BLaER1 treated with 17β-estradiol and CSF1 and Interleukin-3, amounts not matched to agents 10 nM and 100 nM (cell line): ENCODE results near the gene TMEM140.
A peak's percentile ranks its signal among the peaks of the same experiment; 100 is the strongest.

ENCODE experiments used
- H3K27ac ChIP-seq, 11 experiments: shearing (Covaris generic); formaldehyde crosslinking; 2 replicates each; pipeline ENCODE4 v1.8.1; 2022
- H3K27me3 ChIP-seq, 11 experiments: shearing (Covaris generic); formaldehyde crosslinking; 2 replicates each; pipeline ENCODE4 v1.8.1; 2022
- H3K36me3 ChIP-seq, 11 experiments: shearing (Covaris generic); formaldehyde crosslinking; 2 replicates each; pipeline ENCODE4 v1.8.1; 2022
- H3K4me1 ChIP-seq, 10 experiments: shearing (Covaris generic); formaldehyde crosslinking; 2 replicates each; pipeline ENCODE4 v1.8.1; 2022
- H3K4me2 ChIP-seq, 11 experiments: shearing (Covaris generic); formaldehyde crosslinking; 2 replicates each; pipeline ENCODE4 v1.8.1; 2022
- H3K4me3 ChIP-seq, 10 experiments: shearing (Covaris generic); formaldehyde crosslinking; 2 replicates each; pipeline ENCODE4 v1.8.1; 2022
- H3K9ac ChIP-seq, 11 experiments: shearing (Covaris generic); formaldehyde crosslinking; 2 replicates each; pipeline ENCODE4 v1.8.1; 2022
- H3K9me3 ChIP-seq, 11 experiments: shearing (Covaris generic); formaldehyde crosslinking; replicated peaks in 1 of 11; 2 replicates each; pipeline ENCODE4 v1.8.1; 2022
- H4K20me1 ChIP-seq, 11 experiments: shearing (Covaris generic); formaldehyde crosslinking; 2 replicates each; pipeline ENCODE4 v1.8.1; 2022
- Cebpa-rat ChIP-seq, 11 experiments: shearing (Covaris generic); IDR thresholded peaks; 2 replicates each; pipeline ENCODE4 v1.8.1; 2022

Gene TMEM140

DNA sequence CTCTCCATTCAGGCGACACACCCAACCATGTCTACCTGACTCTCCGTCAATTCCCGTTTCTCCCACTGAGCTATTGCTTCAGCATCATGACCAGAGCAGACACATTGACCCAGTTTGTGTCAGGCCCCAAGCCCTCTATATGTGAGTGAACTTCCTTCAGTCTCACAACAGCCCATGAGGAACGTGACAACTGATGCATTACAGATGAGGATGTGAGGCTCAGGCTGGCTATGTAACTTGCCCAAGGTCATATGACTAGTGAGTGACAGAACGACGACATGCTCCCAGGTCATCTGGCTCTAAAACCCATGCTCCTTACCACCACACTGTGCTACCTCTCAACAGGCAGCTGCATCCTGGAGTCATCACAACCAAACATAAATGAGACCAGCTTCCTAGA is 3.7 kb downstream of the TMEM140 start:
- peak overlapping the region; percentile 36 to 96 (median 78) for H3K4me2 ChIP-seq
- peaks cover 24 to 40% (median 34%) of the 10 kb centered on the region in 11 experiments for H3K9me3 ChIP-seq
- H3K9ac ChIP-seq: peak overlapping the region in 8 of 11 experiments; percentile 1 to 69 (median 46); a peak in 9 of 22 replicates
- TF ChIP-seq Cebpa-rat (IDR thresholded peaks at IDR 0.05): no peak
- H3K36me3 ChIP-seq: peaks cover under 1 to 23% (median 9%) of the 10 kb centered on the region in 11 experiments; a peak in 15 of 22 replicates
- peak overlapping the region in 10 of 11 experiments; percentile 4 to 88 (median 60); a peak in 18 of 22 replicates for H3K27ac ChIP-seq
- H4K20me1 ChIP-seq: no peaks in the 10 kb centered on the region
- peaks cover 47 to 58% (median 52%) of the 10 kb centered on the region in 10 experiments for H3K4me1 ChIP-seq
- H3K4me3 ChIP-seq: peak overlapping the region in 5 of 10 experiments; percentile 1 to 61 (median 19); a peak in 5 of 20 replicates
- H3K27me3 ChIP-seq: no peaks in the 10 kb centered on the region

DNA sequence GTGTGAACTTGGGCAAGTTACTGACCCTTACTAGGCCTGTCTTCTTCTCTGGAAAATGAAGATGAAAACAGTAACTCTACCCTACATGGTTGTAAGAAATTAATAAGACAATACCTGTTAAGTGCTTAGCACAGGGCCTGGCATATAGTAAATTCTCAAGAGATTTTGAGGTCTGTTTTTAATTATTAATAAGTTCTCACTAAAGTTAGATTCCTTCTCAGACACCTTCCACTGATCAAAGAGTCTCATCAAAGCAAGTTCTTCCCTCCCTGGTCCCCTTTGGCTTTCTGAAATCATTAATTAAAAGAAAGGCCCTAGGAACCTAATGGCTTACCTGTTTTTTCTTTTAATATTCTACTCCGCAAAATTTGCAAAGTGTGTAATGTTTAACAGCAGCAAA is 4.6 kb downstream of the TMEM140 start:
- no peak for TF ChIP-seq Cebpa-rat (IDR thresholded peaks at IDR 0.05)
- Histone ChIP-seq H3K27me3 (no peaks in the 10 kb centered on the region), H3K4me2 (peak overlapping the region; percentile 4 to 96 (median 78); a peak in 15 of 22 replicates), H3K9me3 (peaks cover 33 to 49% (median 43%) of the 10 kb centered on the region in 11 experiments), H3K4me1 (peaks cover 41 to 49% (median 46%) of the 10 kb centered on the region in 10 experiments), H4K20me1 (no peaks in the 10 kb centered on the region), H3K36me3 (peaks cover 9 to 32% (median 18%) of the 10 kb centered on the region in 11 experiments), H3K9ac (no peak overlapping the region), H3K27ac (peak overlapping the region in 6 of 11 experiments; percentile 54 to 88 (median 76); a peak in 7 of 22 replicates), H3K4me3 (no peak overlapping the region)

DNA sequence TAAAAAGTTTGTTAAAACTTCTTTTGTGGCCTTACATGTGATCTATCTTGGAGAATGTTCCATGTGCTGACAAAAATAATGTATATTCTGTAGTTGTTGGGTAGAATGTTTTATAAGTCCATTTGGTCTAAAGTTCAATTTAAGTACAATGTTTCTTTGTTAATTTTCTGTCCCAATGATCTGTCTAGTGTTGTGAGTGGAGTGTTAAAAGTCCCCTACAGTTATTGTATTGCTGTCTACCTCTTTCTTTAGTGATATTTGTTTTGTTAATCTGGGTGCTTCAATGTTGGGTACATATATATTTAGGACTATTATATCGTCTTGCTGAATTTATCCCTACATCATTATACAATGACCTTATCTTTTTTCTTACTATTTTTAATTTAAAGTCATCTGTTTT is 6.9 kb downstream of the TMEM140 start:
- no peak for TF ChIP-seq Cebpa-rat (IDR thresholded peaks at IDR 0.05)
- Histone ChIP-seq H4K20me1 (no peaks in the 10 kb centered on the region), H3K27ac (no peak overlapping the region), H3K9me3 (peaks cover 41 to 67% (median 60%) of the 10 kb centered on the region in 11 experiments), H3K4me3 (no peak overlapping the region), H3K36me3 (peaks cover 25 to 46% (median 35%) of the 10 kb centered on the region in 11 experiments), H3K4me1 (peaks cover 29 to 50% (median 37%) of the 10 kb centered on the region in 10 experiments), H3K27me3 (no peaks in the 10 kb centered on the region), H3K4me2 (no peak overlapping the region), H3K9ac (no peak overlapping the region)

DNA sequence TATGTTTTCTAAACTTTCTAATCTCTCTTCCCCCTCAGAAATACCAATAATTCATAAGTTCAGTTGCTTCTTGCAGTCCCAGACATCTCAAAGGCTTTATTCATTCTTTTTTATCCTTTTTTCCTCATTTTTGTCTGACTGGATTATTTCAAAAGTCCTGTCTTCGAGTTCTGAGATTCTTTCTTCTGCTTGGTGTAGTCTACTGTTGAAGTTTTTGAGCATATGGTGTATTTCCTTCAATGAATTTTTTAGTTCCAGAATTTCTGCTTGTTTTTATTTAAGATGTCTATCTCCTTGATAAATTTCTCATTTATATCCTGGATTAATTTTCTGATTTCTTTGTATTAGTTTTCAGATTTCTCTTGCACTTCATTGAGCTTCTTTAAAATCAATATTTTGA is 8.4 kb downstream of the TMEM140 start:
- H3K4me2 ChIP-seq: no peak overlapping the region
- H3K4me1 ChIP-seq: peaks cover 30 to 50% (median 38%) of the 10 kb centered on the region in 10 experiments
- H3K4me3 ChIP-seq: no peak overlapping the region
- TF ChIP-seq Cebpa-rat (IDR thresholded peaks at IDR 0.05): no peak
- H3K27me3 ChIP-seq: no peaks in the 10 kb centered on the region
- H3K9ac ChIP-seq: no peak overlapping the region
- H4K20me1 ChIP-seq: no peaks in the 10 kb centered on the region
- peaks cover 25 to 46% (median 35%) of the 10 kb centered on the region in 11 experiments for H3K36me3 ChIP-seq
- H3K27ac ChIP-seq: no peak overlapping the region
- peaks cover 41 to 67% (median 58%) of the 10 kb centered on the region in 11 experiments for H3K9me3 ChIP-seq

DNA sequence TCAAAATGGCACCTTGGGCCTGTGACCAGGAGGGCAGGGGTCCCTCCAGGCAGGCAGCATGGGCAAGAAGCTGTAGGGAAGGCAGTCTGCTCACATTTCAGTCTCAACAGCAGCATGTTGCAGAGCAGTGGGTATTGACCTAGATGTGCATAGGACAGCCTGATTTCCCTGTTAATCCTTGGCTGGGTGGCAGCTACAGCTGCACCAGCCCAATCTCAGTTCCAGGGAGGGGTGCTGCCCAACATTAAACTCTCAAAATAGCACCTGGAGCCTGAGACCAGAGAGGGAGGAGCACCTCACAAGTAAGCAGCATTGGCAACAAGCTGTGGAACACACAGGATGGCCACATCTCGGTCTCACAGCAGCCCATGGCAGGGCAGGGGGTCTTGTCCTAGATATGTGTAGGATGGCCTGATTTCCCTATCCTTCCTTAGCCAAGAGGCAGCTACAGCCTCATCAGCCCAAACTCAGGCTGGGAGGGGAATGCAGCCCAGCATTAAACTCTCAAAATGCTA is 10.3 kb downstream of the TMEM140 start:
- peaks cover 29 to 44% (median 35%) of the 10 kb centered on the region in 10 experiments for H3K4me1 ChIP-seq
- no peaks in the 10 kb centered on the region for H3K27me3 ChIP-seq
- H3K9me3 ChIP-seq: peaks cover 54 to 79% (median 75%) of the 10 kb centered on the region in 11 experiments
- H3K9ac ChIP-seq: no peak overlapping the region
- H4K20me1 ChIP-seq: no peaks in the 10 kb centered on the region
- H3K36me3 ChIP-seq: peaks cover 41 to 57% (median 49%) of the 10 kb centered on the region in 11 experiments
- H3K4me3 ChIP-seq: 0 out of 20 replicates have a peak overlapping the region, but pooled peaks of 1 of the 10 experiments have one; percentile 5
- no peak for TF ChIP-seq Cebpa-rat (IDR thresholded peaks at IDR 0.05)
- peak overlapping the region in 1 of 11 experiments; percentile 90; a peak in 2 of 22 replicates for H3K4me2 ChIP-seq
- H3K27ac ChIP-seq: peak overlapping the region in 6 of 11 experiments; percentile 9 to 89 (median 82); a peak in 8 of 22 replicates

DNA sequence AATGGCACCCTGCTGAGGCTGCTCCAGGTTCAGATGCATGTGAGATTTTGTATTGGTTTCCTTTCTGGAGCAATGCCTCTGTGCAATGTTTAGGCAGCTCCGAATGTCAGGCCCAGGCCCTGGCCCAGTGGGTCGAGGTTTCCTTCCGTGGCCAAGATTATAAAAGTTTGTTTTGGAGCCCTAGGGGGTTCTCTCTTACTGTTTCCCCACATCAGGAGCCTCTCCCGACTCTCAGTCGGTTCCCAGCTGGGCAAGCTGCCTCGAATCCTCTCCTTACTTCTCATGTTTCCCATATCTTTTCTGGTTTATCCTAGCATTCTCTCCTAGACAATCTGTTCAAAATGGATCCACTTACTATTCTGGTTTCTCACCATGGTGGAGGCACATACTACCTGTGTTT is 11.0 kb downstream of the TMEM140 start:
- peak overlapping the region in 6 of 11 experiments; percentile 11 to 93 (median 80); a peak in 11 of 22 replicates for H3K4me2 ChIP-seq
- H3K36me3 ChIP-seq: peaks cover 48 to 63% (median 55%) of the 10 kb centered on the region in 11 experiments
- H3K4me1 ChIP-seq: peaks cover 29 to 44% (median 35%) of the 10 kb centered on the region in 10 experiments
- H3K27me3 ChIP-seq: no peaks in the 10 kb centered on the region
- peaks cover 54 to 79% (median 75%) of the 10 kb centered on the region in 11 experiments for H3K9me3 ChIP-seq
- TF ChIP-seq Cebpa-rat (IDR thresholded peaks at IDR 0.05): no peak
- H3K4me3 ChIP-seq: no peak overlapping the region
- H4K20me1 ChIP-seq: no peaks in the 10 kb centered on the region; a peak in 1 of 22 replicates
- H3K9ac ChIP-seq: no peak overlapping the region
- peak overlapping the region; percentile 25 to 89 (median 84); a peak in 13 of 22 replicates for H3K27ac ChIP-seq

DNA sequence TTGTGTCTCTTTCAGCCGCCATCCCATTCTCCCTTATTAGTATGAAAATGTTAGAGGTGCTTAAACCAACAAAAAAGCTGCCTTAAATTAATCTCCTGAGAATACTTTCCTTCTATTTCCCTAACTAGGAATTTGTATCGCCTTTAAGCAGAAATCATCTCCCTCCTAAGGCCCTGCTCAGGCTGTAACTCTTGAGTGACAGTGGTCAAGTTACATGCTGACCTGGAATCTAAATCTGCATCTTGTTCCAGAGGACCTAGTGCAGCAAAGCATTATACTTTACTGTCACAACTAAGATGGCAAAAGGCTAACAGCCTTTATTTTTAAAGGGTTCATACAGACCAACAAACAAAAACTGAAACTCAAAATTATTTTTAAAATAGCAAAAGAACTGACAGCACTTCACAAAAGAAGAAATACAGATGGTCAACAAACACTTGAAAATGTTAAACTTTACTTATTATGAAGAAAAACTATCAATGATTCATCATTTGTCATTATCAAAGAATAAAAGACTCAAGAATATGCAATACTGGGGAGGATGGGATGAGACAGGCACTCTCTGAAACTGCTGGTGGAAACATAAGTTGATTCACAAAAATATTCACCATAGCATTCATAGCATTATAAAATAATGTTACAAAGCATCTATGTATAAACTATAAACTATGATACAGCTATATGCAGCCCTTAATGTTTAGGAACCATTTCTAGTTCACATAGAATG is 11.7 kb downstream of the TMEM140 start:
- TF ChIP-seq Cebpa-rat (IDR thresholded peaks at IDR 0.05): no peak
- Histone ChIP-seq H4K20me1 (peaks cover 0 to 1% (median 0%) of the 10 kb centered on the region in 11 experiments; a peak in 2 of 22 replicates), H3K4me3 (no peak overlapping the region), H3K27ac (peak overlapping the region; percentile 59 to 89 (median 84); a peak in 21 of 22 replicates), H3K9me3 (peaks cover 54 to 78% (median 74%) of the 10 kb centered on the region in 11 experiments), H3K4me1 (peaks cover 29 to 44% (median 35%) of the 10 kb centered on the region in 10 experiments), H3K27me3 (no peaks in the 10 kb centered on the region), H3K36me3 (peaks cover 55 to 70% (median 62%) of the 10 kb centered on the region in 11 experiments), H3K4me2 (peak overlapping the region; percentile 58 to 93 (median 80); a peak in 20 of 22 replicates), H3K9ac (peak overlapping the region in 6 of 11 experiments; percentile 46 to 71 (median 64); a peak in 8 of 22 replicates)

DNA sequence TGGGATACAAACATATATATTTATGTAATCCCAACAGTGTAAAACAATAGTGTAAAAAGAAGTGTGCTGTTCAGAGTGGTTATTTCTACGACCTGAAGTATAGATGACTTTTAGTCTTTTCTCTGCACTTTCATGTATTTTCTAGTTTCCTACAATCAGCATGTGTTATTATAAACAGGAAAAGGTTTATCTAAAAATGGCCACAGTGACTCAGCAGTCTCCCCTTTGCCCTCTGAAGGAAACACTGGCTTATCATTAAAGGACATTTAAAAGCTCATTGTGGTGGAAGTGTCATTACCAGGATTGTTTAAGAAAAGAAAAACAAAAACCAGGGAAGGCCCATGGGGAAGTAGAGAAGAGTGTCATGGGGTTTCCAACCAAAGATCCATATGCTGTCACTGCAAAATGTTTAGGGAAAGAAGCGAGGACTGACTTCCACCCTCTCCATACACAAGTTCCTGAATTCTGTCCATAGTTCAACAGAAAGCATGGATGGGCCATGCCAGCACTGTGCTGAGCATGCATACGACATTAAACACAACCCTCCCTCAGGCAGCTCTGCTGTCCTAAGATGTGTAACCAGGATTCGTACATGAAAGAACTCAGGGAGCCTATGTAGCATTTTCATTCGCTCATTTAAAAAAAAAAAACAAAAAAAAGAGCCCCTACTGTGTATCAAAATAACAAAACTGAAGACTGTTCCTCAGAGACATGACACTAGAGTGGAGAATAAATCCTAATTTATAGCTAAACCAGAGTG is 12.4 kb downstream of the TMEM140 start:
- peak overlapping the region; percentile 58 to 93 (median 80) for H3K4me2 ChIP-seq
- H3K9ac ChIP-seq: peak overlapping the region; percentile 54 to 71 (median 67); a peak in 21 of 22 replicates

More for the DNA sequence above, 12.4 kb downstream of the TMEM140 start:
- TF ChIP-seq Cebpa-rat (IDR thresholded peaks at IDR 0.05): no peak
- Histone ChIP-seq H3K9me3 (peaks cover 51 to 76% (median 67%) of the 10 kb centered on the region in 11 experiments), H4K20me1 (peaks cover 0 to 9% (median 0%) of the 10 kb centered on the region in 11 experiments; a peak in 2 of 22 replicates), H3K36me3 (peaks cover 62 to 76% (median 69%) of the 10 kb centered on the region in 11 experiments), H3K4me3 (peak overlapping the region in 4 of 10 experiments; percentile 1 to 36 (median 10); a peak in 5 of 20 replicates), H3K4me1 (peaks cover 29 to 44% (median 35%) of the 10 kb centered on the region in 10 experiments), H3K27ac (peak overlapping the region; percentile 59 to 89 (median 84); a peak in 21 of 22 replicates), H3K27me3 (no peaks in the 10 kb centered on the region)
